Skeletal muscle satellite cell (primary cell): ENCODE results near the gene FAM47B. TPM values are rescaled to one million over a fixed set of nuclear protein-coding genes. Genes with fewer than 3 reads are reported as not detected.

Source experiments
- H3K27me3 ChIP-seq: 2 replicates; pipeline ENCODE4 v1.7.0; 2013; ENCODE audit warnings: low read length; ENCODE audit not compliant: control insufficient read depth, insufficient read depth
- H3K36me3 ChIP-seq: 2 replicates; pipeline ENCODE4 v1.7.0; 2013; ENCODE audit warnings: mild to moderate bottlenecking, control low read depth, low read length; ENCODE audit not compliant: insufficient read depth
- H3K4me1 ChIP-seq: 2 replicates; pipeline ENCODE4 v1.7.0; 2013; ENCODE audit warnings: low read length; ENCODE audit not compliant: control insufficient read depth, insufficient read depth
- H3K4me2 ChIP-seq: 2 replicates; pipeline ENCODE4 v1.7.0; 2013; ENCODE audit warnings: mild to moderate bottlenecking, low read length
- H3K4me3 ChIP-seq: 2 replicates; pipeline ENCODE4 v1.7.0; 2013; ENCODE audit warnings: low read length
- H3K9ac ChIP-seq: 2 replicates; pipeline ENCODE4 v1.7.0; 2013; ENCODE audit warnings: mild to moderate bottlenecking, low read depth, low read length, moderate library complexity
- H3K9me3 ChIP-seq: replicated peaks from 2 replicates; pipeline ENCODE4 v1.7.0; 2013; ENCODE audit warnings: mild to moderate bottlenecking, control low read depth, low read length
- total RNA-seq: library from RNA; depleted of rRNA; stranded (reverse); fragments of >200 nt; gene quantifications from 2 replicates; pipeline ENCODE4 v1.2.3, GENCODE V29; 2012; rRNA removed

FAM47B gene
- not detected in 2 replicates for total RNA-seq

DNA sequence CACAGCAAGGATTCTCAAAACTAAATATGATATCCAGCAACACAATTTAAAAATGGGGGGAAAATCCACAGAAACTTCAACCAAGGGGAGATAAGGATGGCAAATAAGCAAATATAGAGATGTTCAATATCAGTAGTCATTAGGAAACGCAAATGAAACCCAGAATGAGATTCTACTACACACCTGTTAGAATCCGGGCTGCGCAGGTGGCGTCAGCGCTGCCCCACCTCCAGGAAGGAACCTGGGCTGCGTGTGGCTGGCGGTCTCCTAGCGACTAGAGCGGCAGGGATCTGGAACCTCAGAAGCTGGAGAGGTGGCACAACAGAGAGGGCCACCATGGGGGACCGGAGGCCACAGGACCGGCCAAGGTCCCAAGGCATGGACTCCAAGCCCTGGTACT lies at the start of gene FAM47B:
Gene FAM47B (plus strand): TSS at position 301 of the 400 bp plus-strand sequence. CDS start 36 bp downstream, at position 337.
- H3K4me2 ChIP-seq, result no peak within 1 kb of the TSS
- no peaks in the 10 kb centered on the region for H3K4me1 ChIP-seq
- H3K27me3 ChIP-seq, result no peaks in the 10 kb centered on the region
- no peaks in the 10 kb centered on the region for H3K36me3 ChIP-seq
- no peaks in the 10 kb centered on the region for H3K9me3 ChIP-seq
- no peak within 1 kb of the TSS for H3K4me3 ChIP-seq
- no peak within 1 kb of the TSS for H3K9ac ChIP-seq

DNA sequence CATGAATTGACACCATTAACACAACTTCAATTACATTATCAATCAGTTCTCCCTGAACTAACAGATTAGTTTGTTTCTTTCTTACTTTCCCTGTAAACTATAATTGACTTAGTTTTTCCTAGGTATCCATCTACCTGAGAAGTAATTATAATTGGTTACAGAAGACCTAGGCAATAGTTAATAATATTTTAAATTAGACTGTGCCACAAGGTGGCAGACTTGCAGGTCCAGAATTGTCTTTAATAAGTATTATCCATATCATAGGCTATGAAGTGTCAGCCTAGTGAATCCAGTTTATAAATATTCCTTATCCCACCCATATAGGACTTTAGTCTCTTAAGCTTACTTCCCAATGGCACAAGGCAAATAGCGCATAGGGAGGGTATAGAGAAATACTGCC lies 48.9 kb upstream of the FAM47B start:
- Histone ChIP-seq H3K4me2 (no peak overlapping the region), H3K4me3 (no peak overlapping the region), H3K9me3 (no peaks in the 10 kb centered on the region), H3K4me1 (no peaks in the 10 kb centered on the region), H3K36me3 (no peaks in the 10 kb centered on the region), H3K27me3 (no peaks in the 10 kb centered on the region), H3K9ac (no peak overlapping the region)

- H3K36me3 ChIP-seq, result no peaks in the 10 kb centered on the region
- no peaks in the 10 kb centered on the region for H3K9me3 ChIP-seq
Observed at GRCh38 chrX:34900691-34901090, 41.9 kb upstream of the FAM47B start.

DNA sequence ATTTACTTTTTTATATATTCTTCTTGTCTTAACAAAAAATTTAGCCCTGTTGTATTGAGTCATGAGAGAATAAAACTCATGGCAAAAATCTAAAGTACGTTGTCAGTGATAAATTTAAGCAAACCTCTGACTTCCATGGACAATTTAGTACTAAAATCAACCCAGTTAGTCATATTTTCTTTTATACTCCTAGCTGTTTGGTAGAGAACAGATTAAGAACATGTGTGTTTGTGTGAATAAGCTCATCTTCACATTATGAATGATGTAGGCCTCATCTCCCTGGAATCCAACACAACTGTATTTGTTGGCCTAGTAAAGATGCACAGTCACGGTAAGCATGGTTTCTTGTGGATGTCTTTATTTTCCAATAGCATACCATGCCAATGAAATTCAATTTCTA lies 40.8 kb upstream of the FAM47B start:
- Histone ChIP-seq H3K9me3 (no peaks in the 10 kb centered on the region), H3K4me1 (peaks cover 35% of the 10 kb centered on the region), H3K4me3 (no peak overlapping the region), H3K9ac (no peak overlapping the region), H3K4me2 (no peak overlapping the region), H3K27me3 (no peaks in the 10 kb centered on the region), H3K36me3 (no peaks in the 10 kb centered on the region)

More at GRCh38 chrX:34900691-34901090, 41.9 kb upstream of the FAM47B start:
- H3K27me3 ChIP-seq, result no peaks in the 10 kb centered on the region
- no peak overlapping the region for H3K4me3 ChIP-seq
- H3K4me2 ChIP-seq, result no peak overlapping the region
- H3K4me1 ChIP-seq, result peaks cover 35% of the 10 kb centered on the region
- H3K9ac ChIP-seq, result no peak overlapping the region

DNA sequence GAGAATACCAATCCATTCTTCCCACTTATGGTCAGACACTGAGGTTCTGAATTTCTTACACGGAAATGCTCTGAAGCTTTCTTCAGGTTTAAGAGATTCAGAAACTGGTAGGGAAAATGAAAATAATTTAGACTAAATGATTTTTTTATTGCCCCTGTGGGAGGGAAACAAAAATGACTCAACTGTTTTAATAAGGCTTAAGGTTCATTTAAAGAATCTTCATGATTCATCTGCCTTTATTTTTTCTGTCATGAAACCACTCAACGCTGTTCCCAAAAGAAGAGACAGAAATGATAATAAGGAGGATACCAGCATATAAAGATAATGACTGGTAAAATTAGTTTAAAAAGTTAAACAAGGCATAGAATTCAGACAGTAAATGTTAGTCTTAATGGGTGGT lies 39.3 kb upstream of the FAM47B start:
- Histone ChIP-seq H3K4me1 (peaks cover 35% of the 10 kb centered on the region), H3K9ac (no peak overlapping the region), H3K36me3 (no peaks in the 10 kb centered on the region), H3K4me2 (peak overlapping the region; percentile 50), H3K9me3 (no peaks in the 10 kb centered on the region), H3K4me3 (no peak overlapping the region), H3K27me3 (no peaks in the 10 kb centered on the region)

DNA sequence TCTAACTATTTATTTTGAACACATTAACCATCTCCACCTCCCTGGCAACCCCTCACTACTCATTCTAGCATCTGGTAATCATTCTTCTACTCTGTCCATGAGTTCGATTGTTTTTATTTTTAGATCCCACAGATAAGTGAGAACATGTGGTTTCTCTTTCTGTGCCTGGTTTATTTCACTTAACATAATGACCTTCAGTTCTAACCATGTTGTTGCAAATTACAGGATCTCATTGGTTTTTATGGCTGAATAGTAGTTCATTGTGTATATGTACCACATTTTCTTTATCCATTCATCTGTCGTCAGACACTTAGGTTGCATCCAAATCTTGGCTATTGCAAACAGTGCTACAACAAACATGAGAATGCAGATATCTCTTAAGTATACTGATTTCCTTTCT lies 33.4 kb upstream of the FAM47B start:
- no peaks in the 10 kb centered on the region for H3K36me3 ChIP-seq
- H3K4me3 ChIP-seq, result no peak overlapping the region
- no peak overlapping the region for H3K4me2 ChIP-seq
- no peaks in the 10 kb centered on the region for H3K27me3 ChIP-seq
- no peak overlapping the region for H3K9ac ChIP-seq
- H3K9me3 ChIP-seq, result no peaks in the 10 kb centered on the region
- peaks cover 4% of the 10 kb centered on the region for H3K4me1 ChIP-seq

GRCh38 chrX:34915463-34916225 lies 27.0 kb upstream of the FAM47B start:
- no peaks in the 10 kb centered on the region for H3K9me3 ChIP-seq
- H3K4me3 ChIP-seq, result no peak overlapping the region
- no peak overlapping the region for H3K9ac ChIP-seq
- no peaks in the 10 kb centered on the region for H3K36me3 ChIP-seq
- no peaks in the 10 kb centered on the region for H3K27me3 ChIP-seq
- H3K4me2 ChIP-seq, result no peak overlapping the region
- H3K4me1 ChIP-seq, result peaks cover 18% of the 10 kb centered on the region

DNA sequence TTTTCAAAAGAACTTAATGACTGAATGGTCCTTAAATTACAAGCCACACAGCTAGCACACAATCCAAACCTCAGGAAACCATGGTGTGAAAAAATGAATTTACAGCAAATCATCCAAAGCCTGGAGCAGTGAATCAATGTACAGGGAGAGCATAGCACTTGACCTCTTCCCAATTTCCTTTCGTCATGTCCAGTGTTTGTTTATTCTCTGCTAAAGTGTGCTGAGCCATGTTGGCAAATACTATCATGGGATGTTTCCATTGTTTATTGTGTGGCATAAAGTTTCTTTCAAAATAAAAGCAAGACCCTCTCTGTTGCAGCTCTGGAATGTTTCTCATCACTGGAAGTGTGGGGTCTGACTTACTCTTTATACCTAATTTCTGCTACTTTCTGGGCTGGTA lies 25.4 kb upstream of the FAM47B start:
- Histone ChIP-seq H3K4me2 (peak overlapping the region; percentile 60), H3K9ac (no peak overlapping the region), H3K27me3 (no peaks in the 10 kb centered on the region), H3K4me1 (peaks cover 18% of the 10 kb centered on the region), H3K4me3 (no peak overlapping the region), H3K36me3 (no peaks in the 10 kb centered on the region), H3K9me3 (no peaks in the 10 kb centered on the region)

GRCh38 chrX:34918091-34918736 lies 24.4 kb upstream of the FAM47B start:
- Histone ChIP-seq H3K4me2 (peak overlapping the region; percentile 60), H3K4me1 (peaks cover 18% of the 10 kb centered on the region), H3K4me3 (peak overlapping the region; percentile 22), H3K27me3 (no peaks in the 10 kb centered on the region), H3K36me3 (no peaks in the 10 kb centered on the region), H3K9me3 (no peaks in the 10 kb centered on the region), H3K9ac (peak overlapping the region; percentile 32)

- Histone ChIP-seq H3K27me3 (no peaks in the 10 kb centered on the region), H3K9ac (no peak overlapping the region), H3K4me2 (peak overlapping the region; percentile 60), H3K9me3 (no peaks in the 10 kb centered on the region), H3K4me1 (peaks cover 18% of the 10 kb centered on the region), H3K4me3 (no peak overlapping the region), H3K36me3 (no peaks in the 10 kb centered on the region)
Observed at GRCh38 chrX:34918856-34919255, 23.7 kb upstream of the FAM47B start.

GRCh38 chrX:34927866-34928265 lies 14.7 kb upstream of the FAM47B start:
- H3K4me1 ChIP-seq, result no peaks in the 10 kb centered on the region
- H3K36me3 ChIP-seq, result no peaks in the 10 kb centered on the region
- no peak overlapping the region for H3K4me2 ChIP-seq
- H3K9ac ChIP-seq, result no peak overlapping the region
- H3K27me3 ChIP-seq, result no peaks in the 10 kb centered on the region
- no peaks in the 10 kb centered on the region for H3K9me3 ChIP-seq
- no peak overlapping the region for H3K4me3 ChIP-seq

- H3K9ac ChIP-seq, result no peak overlapping the region
- H3K4me3 ChIP-seq, result no peak overlapping the region
- H3K36me3 ChIP-seq, result no peaks in the 10 kb centered on the region
- no peaks in the 10 kb centered on the region for H3K4me1 ChIP-seq
- no peaks in the 10 kb centered on the region for H3K27me3 ChIP-seq
- H3K4me2 ChIP-seq, result no peak overlapping the region
- H3K9me3 ChIP-seq, result no peaks in the 10 kb centered on the region
Observed at GRCh38 chrX:34943235-34943634, 639 bp downstream of the FAM47B start.
